Activated CD8-positive, alpha-beta T cell treated with anti-CD3 and anti-CD28 coated beads for 36 hours (primary cell): ENCODE data around the gene PTPRK. TPM values are rescaled to one million over a fixed set of nuclear protein-coding genes. Genes with fewer than 3 reads are reported as not detected.
A peak's percentile ranks its signal among the peaks of the same experiment; 100 is the strongest.

Experiments used
- ATAC-seq: fragments of 200-7000 bp; cut with Tn5 transposase; one replicate; pipeline ENCODE4 v1.10.0; 2021; ENCODE audit warnings: mild to moderate bottlenecking, moderate library complexity
- CTCF ChIA-PET: fragments of 350-600 bp; sonication (Branson Sonifier 250); formaldehyde crosslinking; loops from one replicate; lab custom pipeline; 2021; ENCODE audit warnings: antibody characterized with exemption; lab: Charles Lee
- POLR2A ChIA-PET: fragments of 350-600 bp; sonication (Branson Sonifier 250); formaldehyde crosslinking; loops from one replicate; lab custom pipeline; 2021; ENCODE audit warnings: antibody characterized with exemption; lab: Charles Lee
- DNase-seq: peaks from one replicate; pipeline ENCODE4 v3.0.0-alpha.2; 2020
- H3K27ac Mint-ChIP-seq: one replicate; pipeline ENCODE4 v1.8.0; 2021; ENCODE audit warnings: mild to moderate bottlenecking, mixed read lengths
- H3K27me3 Mint-ChIP-seq: one replicate; pipeline ENCODE4 v1.8.0; 2021; ENCODE audit warnings: mixed read lengths
- H3K36me3 Mint-ChIP-seq: one replicate; pipeline ENCODE4 v1.8.0; 2021; ENCODE audit warnings: low read depth, mixed read lengths
- H3K4me1 Mint-ChIP-seq: one replicate; pipeline ENCODE4 v1.8.0; 2021; ENCODE audit warnings: low read depth, mixed read lengths
- H3K4me3 Mint-ChIP-seq: one replicate; pipeline ENCODE4 v1.8.0; 2021; ENCODE audit warnings: mild to moderate bottlenecking, moderate library complexity, mixed read lengths
- H3K9me3 Mint-ChIP-seq: one replicate; pipeline ENCODE4 v1.8.0; 2021; ENCODE audit warnings: mixed read lengths
- CTCF ChIP-seq: fragments of 200-600 bp; IDR thresholded peaks from one replicate; pipeline ENCODE4 v1.8.0; 2022; ENCODE audit warnings: antibody characterized with exemption, mild to moderate bottlenecking
- intact Hi-C: fragments of 100-400 bp; cut with micrococcal nuclease; formaldehyde crosslinking; loops from one replicate; pipeline ENCODE4 v1.10.0; 2022
- total RNA-seq, 2 experiments: library from RNA; stranded (reverse); gene quantifications; one replicate each; pipeline ENCODE4 v1.2.3, GENCODE V29; 2021

Gene PTPRK
- total RNA-seq, 2 experiments from 2014 or later, result 7.7 to 8.9 TPM

- ChIA-PET POLR2A (interaction anchor here (1.1 kb wide), 1 partner anchor 194 kb away, joined by 3 read pairs; no protein-coding TSS in a partner anchor), CTCF (no interaction called here)
- no peak overlapping the region for H3K4me3 Mint-ChIP-seq
- no peak for DNase-seq
- no peak for TF ChIP-seq CTCF
- no peak overlapping the region for H3K27ac Mint-ChIP-seq
- no peak for ATAC-seq
- peaks cover 2% of the 10 kb centered on the region for H3K36me3 Mint-ChIP-seq
- no peaks in the 10 kb centered on the region for H3K9me3 Mint-ChIP-seq
- intact Hi-C loops, result no loop called here
- H3K4me1 Mint-ChIP-seq, result peaks cover 21% of the 10 kb centered on the region
- no peaks in the 10 kb centered on the region for H3K27me3 Mint-ChIP-seq
These were observed 483.4 kb downstream of the PTPRK start for GRCh38 chr6:128036808-128037570.

DNA sequence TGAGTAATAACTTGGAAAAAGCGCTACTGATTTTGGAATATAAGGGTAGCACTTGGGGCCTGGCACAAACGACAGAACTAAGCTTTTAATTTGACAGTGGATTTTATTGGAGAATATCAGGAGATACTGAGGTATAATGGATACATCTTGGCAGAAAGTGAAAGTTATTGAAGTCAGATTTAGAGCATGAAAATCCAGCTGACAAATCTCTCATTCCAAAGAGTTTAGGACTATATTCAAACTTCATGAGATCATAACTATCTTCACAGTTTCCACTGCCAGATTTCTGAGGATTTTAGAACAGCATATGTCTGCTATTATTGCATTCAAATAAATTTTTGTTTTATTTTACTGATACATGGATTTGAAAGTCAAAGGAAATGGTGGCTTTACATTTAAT lies 487.2 kb downstream of the PTPRK start:
- no peak overlapping the region for H3K4me3 Mint-ChIP-seq
- no peak overlapping the region for H3K27ac Mint-ChIP-seq
- TF ChIP-seq CTCF, result no peak
- intact Hi-C loops, result no loop called here
- ChIA-PET CTCF (interaction anchor here (1.1 to 1.7 kb wide), 5 partner anchors 13 to 177 kb away, joined by 3 to 4 read pairs (median 3); no protein-coding TSS in a partner anchor), POLR2A (interaction anchor here (0.8 kb wide), 1 partner anchor 9 kb away, joined by 3 read pairs; no protein-coding TSS in a partner anchor)
- ATAC-seq (no peak), DNase-seq (no peak)
- H3K36me3 Mint-ChIP-seq, result peaks cover 3% of the 10 kb centered on the region
- no peaks in the 10 kb centered on the region for H3K27me3 Mint-ChIP-seq
- H3K9me3 Mint-ChIP-seq, result no peaks in the 10 kb centered on the region
- H3K4me1 Mint-ChIP-seq, result peaks cover 42% of the 10 kb centered on the region

GRCh38 chr6:128032042-128032441 lies 488.4 kb downstream of the PTPRK start:
- POLR2A ChIA-PET, result interaction anchor here (0.6 to 1.3 kb wide), 2 partner anchors 118 to 131 kb away, joined by 3 to 4 read pairs; partner anchors contain the start of gene THEMIS

GRCh38 chr6:128029826-128030225 lies 490.6 kb downstream of the PTPRK start:
- H3K36me3 Mint-ChIP-seq, result peaks cover 1% of the 10 kb centered on the region
- peaks cover 50% of the 10 kb centered on the region for H3K4me1 Mint-ChIP-seq
- ATAC-seq (no peak), DNase-seq (no peak)
- no peaks in the 10 kb centered on the region for H3K9me3 Mint-ChIP-seq
- ChIA-PET CTCF (interaction anchor here (0.6 to 1.6 kb wide), 4 partner anchors 9 to 298 kb away, joined by 3 to 4 read pairs (median 3); no protein-coding TSS in a partner anchor), POLR2A (interaction anchor here (0.9 kb wide), 1 partner anchor 145 kb away, joined by 3 read pairs; no protein-coding TSS in a partner anchor)
- H3K27ac Mint-ChIP-seq, result no peak overlapping the region
- H3K4me3 Mint-ChIP-seq, result no peak overlapping the region
- H3K27me3 Mint-ChIP-seq, result no peaks in the 10 kb centered on the region
- intact Hi-C loops, result no loop called here
- TF ChIP-seq CTCF, result no peak

More at GRCh38 chr6:128032042-128032441, 488.4 kb downstream of the PTPRK start:
- H3K27ac Mint-ChIP-seq, result peak overlapping the region; percentile 62
- CTCF ChIA-PET, result interaction anchor here (1.1 to 1.3 kb wide), 2 partner anchors 12 to 176 kb away, joined by 3 to 4 read pairs; no protein-coding TSS in a partner anchor
- H3K36me3 Mint-ChIP-seq, result peaks cover 3% of the 10 kb centered on the region
- H3K9me3 Mint-ChIP-seq, result no peaks in the 10 kb centered on the region
- no peaks in the 10 kb centered on the region for H3K27me3 Mint-ChIP-seq
- intact Hi-C loops, result no loop called here
- no peak for TF ChIP-seq CTCF
- H3K4me3 Mint-ChIP-seq, result peak overlapping the region; percentile 11
- ATAC-seq (peak; percentile 62), DNase-seq (peak; percentile 12)
- H3K4me1 Mint-ChIP-seq, result peaks cover 46% of the 10 kb centered on the region

GRCh38 chr6:128028183-128028582 lies 492.2 kb downstream of the PTPRK start:
- ATAC-seq, result no peak

More at GRCh38 chr6:128028183-128028582, 492.2 kb downstream of the PTPRK start:
- no peak for TF ChIP-seq CTCF
- no peak overlapping the region for H3K4me3 Mint-ChIP-seq
- no peak overlapping the region for H3K27ac Mint-ChIP-seq
- no peak for DNase-seq
- no peaks in the 10 kb centered on the region for H3K27me3 Mint-ChIP-seq
- H3K36me3 Mint-ChIP-seq, result peaks cover 1% of the 10 kb centered on the region
- H3K4me1 Mint-ChIP-seq, result peaks cover 46% of the 10 kb centered on the region
- ChIA-PET POLR2A (no interaction called here), CTCF (interaction anchor here (1.0 to 1.4 kb wide), 3 partner anchors 12 to 173 kb away, joined by 3 read pairs; no protein-coding TSS in a partner anchor)
- no peaks in the 10 kb centered on the region for H3K9me3 Mint-ChIP-seq
- intact Hi-C loops, result no loop called here
